GM23338 (cell line): Measurements from ENCODE around the gene CHRDL2. TPM values are rescaled to one million over a fixed set of nuclear protein-coding genes. Genes with fewer than 3 reads are reported as not detected.

Experiments used
- ATAC-seq: fragments of 200-7000 bp; cut with Tn5 transposase; 3 replicates; pipeline ENCODE4 v1.9.1; 2020
- DNase-seq: peaks from one replicate; pipeline ENCODE4 v3.0.0-alpha.2; 2015; ENCODE audit warnings: low spot score
- H2AFZ ChIP-seq: fragments of 200-600 bp; sonication (generic); 2 replicates; pipeline ENCODE4 v1.8.0; 2016; ENCODE audit warnings: antibody characterized with exemption, mild to moderate bottlenecking, moderate library complexity
- H3F3A ChIP-seq: fragments of 200-600 bp; sonication (generic); replicated peaks from 2 replicates; pipeline ENCODE4 v1.8.0; 2017; ENCODE audit warnings: antibody characterized with exemption, mixed run types, low read depth
- H3K27ac ChIP-seq: fragments of 200-600 bp; sonication (generic); 2 replicates; pipeline ENCODE4 v1.6.1; 2016; ENCODE audit warnings: low read depth
- H3K27me3 ChIP-seq: fragments of 200-600 bp; sonication (generic); 2 replicates; pipeline ENCODE4 v1.8.0; 2016; ENCODE audit warnings: mild to moderate bottlenecking, mixed run types, moderate library complexity; ENCODE audit not compliant: insufficient read depth
- H3K36me3 ChIP-seq: fragments of 200-600 bp; sonication (generic); 2 replicates; pipeline ENCODE4 v1.8.0; 2016; ENCODE audit warnings: mild to moderate bottlenecking; ENCODE audit not compliant: insufficient read depth
- H3K4me1 ChIP-seq: fragments of 200-600 bp; sonication (generic); 2 replicates; pipeline ENCODE4 v1.8.0; 2016; ENCODE audit warnings: mild to moderate bottlenecking, moderate library complexity; ENCODE audit not compliant: insufficient read depth
- H3K4me2 ChIP-seq: fragments of 200-600 bp; sonication (generic); 2 replicates; pipeline ENCODE4 v1.7.1; 2017; ENCODE audit warnings: mixed run types
- H3K4me3 ChIP-seq: fragments of 200-600 bp; sonication (generic); 2 replicates; pipeline ENCODE4 v1.6.1; 2016; ENCODE audit warnings: mixed run types
- H3K79me2 ChIP-seq: fragments of 200-600 bp; sonication (generic); replicated peaks from 2 replicates; pipeline ENCODE4 v1.8.0; 2017; ENCODE audit warnings: mild to moderate bottlenecking; ENCODE audit not compliant: insufficient read depth
- H3K9me2 ChIP-seq: fragments of 200-600 bp; sonication (generic); 2 replicates; pipeline ENCODE4 v1.8.0; 2017; ENCODE audit not compliant: insufficient read depth
- H4K20me1 ChIP-seq: fragments of 200-600 bp; sonication (generic); replicated peaks from 2 replicates; pipeline ENCODE4 v1.8.0; 2017; ENCODE audit warnings: mild to moderate bottlenecking; ENCODE audit not compliant: insufficient read depth
- H3K27ac Mint-ChIP-seq: 2 replicates; pipeline ENCODE4 v1.8.0; 2020; ENCODE audit warnings: inconsistent platforms, mild to moderate bottlenecking, moderate library complexity, mixed read lengths
- H3K27me3 Mint-ChIP-seq: 3 replicates; pipeline ENCODE4 v1.8.0; 2022; ENCODE audit warnings: low read depth, mild to moderate bottlenecking, moderate library complexity, mixed read lengths, inconsistent platforms; ENCODE audit not compliant: insufficient read depth, poor library complexity
- H3K36me3 Mint-ChIP-seq: 3 replicates; pipeline ENCODE4 v1.8.0; 2021; ENCODE audit warnings: low read depth, mild to moderate bottlenecking, inconsistent platforms, moderate library complexity, mixed read lengths
- H3K4me1 Mint-ChIP-seq: 3 replicates; pipeline ENCODE4 v1.8.0; 2020; ENCODE audit warnings: mild to moderate bottlenecking, inconsistent platforms, mixed read lengths
- H3K4me3 Mint-ChIP-seq: 3 replicates; pipeline ENCODE4 v1.8.0; 2021; ENCODE audit warnings: moderate library complexity, mild to moderate bottlenecking, inconsistent platforms, mixed read lengths
- H3K9me3 Mint-ChIP-seq: 3 replicates; pipeline ENCODE4 v1.8.0; 2020; ENCODE audit warnings: moderate library complexity, mild to moderate bottlenecking, inconsistent platforms, mixed read lengths
- CREB1 ChIP-seq: fragments of 250-450 bp; sonication (Bioruptor Pico); IDR thresholded peaks from 2 replicates; pipeline ENCODE4 v1.5.0; 2020; ENCODE audit warnings: low read depth, mild to moderate bottlenecking, moderate library complexity
- CTCF ChIP-seq, 2 experiments: fragments of 200-600 bp in 1 of 2; sonication (generic) in 1 of 2; conservative IDR thresholded peaks; 2 replicates each; pipeline versions ENCODE4 v1.5.1 to v1.6.1; 2016 to 2017; ENCODE audit warnings: antibody characterized with exemption in 2 of 2, low read depth in 2 of 2, mild to moderate bottlenecking in 2 of 2, moderate library complexity in 1 of 2
- ETS1 ChIP-seq: IDR thresholded peaks from 2 replicates; pipeline ENCODE4 v1.6.1; 2016; ENCODE audit warnings: antibody characterized with exemption
- EZH2 ChIP-seq: fragments of 200-600 bp; sonication (generic); IDR thresholded peaks from one replicate; pipeline ENCODE4 v1.8.0; 2017; ENCODE audit warnings: antibody characterized with exemption, mild to moderate bottlenecking, low read depth; ENCODE audit not compliant: unreplicated experiment
- EZH2phosphoT487 ChIP-seq: fragments of 200-600 bp; sonication (generic); IDR thresholded peaks from one replicate; pipeline ENCODE4 v1.8.1; 2018; ENCODE audit warnings: antibody characterized with exemption; ENCODE audit not compliant: unreplicated experiment
- JUNB ChIP-seq: IDR thresholded peaks from one replicate; pipeline ENCODE4 v1.6.1; 2016; ENCODE audit warnings: antibody characterized with exemption; ENCODE audit not compliant: unreplicated experiment
- NANOG ChIP-seq: IDR thresholded peaks from 2 replicates; pipeline ENCODE4 v1.6.1; 2016; ENCODE audit warnings: antibody characterized with exemption, borderline replicate concordance
- REST ChIP-seq: IDR thresholded peaks from one replicate; pipeline ENCODE4 v1.6.1; 2018; ENCODE audit warnings: antibody characterized with exemption; ENCODE audit not compliant: unreplicated experiment
- STAT1 ChIP-seq: IDR thresholded peaks from one replicate; pipeline ENCODE4 v1.6.1; 2016; ENCODE audit warnings: antibody characterized with exemption; ENCODE audit not compliant: unreplicated experiment
- ZNF114 ChIP-seq: fragments of 250-450 bp; sonication (Bioruptor Pico); IDR thresholded peaks from 2 replicates; pipeline ENCODE4 v1.5.0; 2020; ENCODE audit warnings: mild to moderate bottlenecking, moderate library complexity
- ZNF462 ChIP-seq: fragments of 250-450 bp; sonication (Bioruptor Pico); IDR thresholded peaks from 2 replicates; pipeline ENCODE4 v1.5.0; 2020; ENCODE audit warnings: mild to moderate bottlenecking, moderate library complexity
- polyA plus RNA-seq: library from polyadenylated mRNA; unstranded; fragments of >200 nt; fragmentation: Nextera tagmentation; extraction: Ambion mirVana; gene quantifications from 2 replicates; pipeline ENCODE4 v1.2.1, GENCODE V29; 2016
- total RNA-seq: library from RNA; depleted of rRNA; stranded (reverse); fragments of >200 nt; shearing (Covaris generic); gene quantifications from 2 replicates; pipeline ENCODE4 v1.2.3, GENCODE V29; 2014

Gene CHRDL2
- total and polyA plus RNA-seq, 2 experiments from 2014 or later = 0.21 TPM; not detected in 1

GRCh38 chr11:74672332-74672955, 58.8 kb downstream of the CHRDL2 start (continued):
- TF ChIP-seq REST = no peak
- no peak for TF ChIP-seq NANOG
- no peak for TF ChIP-seq STAT1
- no peak for TF ChIP-seq CREB1 (CRISPR knock-in tag)
- no peak for TF ChIP-seq JUNB
- TF ChIP-seq EZH2phosphoT487 = no peak
- no peak for TF ChIP-seq EZH2

GRCh38 chr11:74671520-74672196, 59.6 kb downstream of the CHRDL2 start:
- no peak overlapping the region for H3K4me3 ChIP-seq
- H2AFZ ChIP-seq = no peak overlapping the region
- H3K27me3 ChIP-seq = no peaks in the 10 kb centered on the region
- peaks cover under 1% of the 10 kb centered on the region for H3K27me3 Mint-ChIP-seq
- no peaks in the 10 kb centered on the region for H3K4me1 ChIP-seq
- no peak for ATAC-seq
- no peak overlapping the region for H3K27ac ChIP-seq
- peaks cover 3% of the 10 kb centered on the region; the same call in 1 of the 3 replicates for H3K9me3 Mint-ChIP-seq
- H3K36me3 ChIP-seq = no peaks in the 10 kb centered on the region
- DNase-seq = no peak
- no peaks in the 10 kb centered on the region; the same call in 2 of the 3 replicates for H3K4me1 Mint-ChIP-seq
- no peaks in the 10 kb centered on the region for H3K79me2 ChIP-seq
- H3K9me2 ChIP-seq = no peaks in the 10 kb centered on the region
- H3K36me3 Mint-ChIP-seq = peaks cover 6% of the 10 kb centered on the region; the same call in 2 of the 3 replicates
- no peak overlapping the region for H3K27ac Mint-ChIP-seq
- no peak overlapping the region for H3K4me2 ChIP-seq
- H3F3A ChIP-seq = no peaks in the 10 kb centered on the region
- no peak overlapping the region for H3K4me3 Mint-ChIP-seq
- H4K20me1 ChIP-seq = no peaks in the 10 kb centered on the region
- TF ChIP-seq ZNF114 (CRISPR knock-in tag) (no peak), ZNF462 (no peak), EZH2 (no peak), CTCF (conservative IDR thresholded peaks at IDR 0.05; ENCODE audit: low read depth in 2 of 2) (no peak), ETS1 (no peak)
